NCI-H2107 treated with DMSO at 0.1 percent for 48 hours (cell line): Measurements from ENCODE around the gene CEP192.
"Not testable (repeated sequence)": the region's sequence is repeated elsewhere in the genome, so short reads cannot be mapped to it uniquely, and the experiment has no call there.

Experiments
- DNase-seq: peaks from one replicate; lab custom pipeline; 2025; ENCODE audit not compliant: unreplicated experiment; lab: John Stamatoyannopoulos, UW

Gene CEP192

DNA sequence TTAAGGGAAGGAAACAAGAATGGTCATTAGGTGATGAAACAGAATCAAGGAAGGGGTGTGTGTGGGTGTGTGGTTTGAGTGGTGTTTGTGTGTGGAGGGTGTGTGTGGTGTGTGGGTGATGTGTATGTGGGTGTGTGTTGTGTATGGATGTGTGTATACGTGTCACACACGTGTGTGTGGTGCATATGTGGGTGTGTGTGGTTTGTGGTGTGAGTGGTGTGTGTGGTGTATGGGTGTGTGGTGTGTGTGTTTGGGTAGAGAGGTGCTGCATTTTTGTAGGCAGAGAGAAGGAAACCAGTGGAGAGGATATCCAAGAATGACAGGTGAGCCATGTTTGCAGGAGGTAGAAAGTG, 1.1 kb upstream of the CEP192 start:
- no peak for DNase-seq

DNA sequence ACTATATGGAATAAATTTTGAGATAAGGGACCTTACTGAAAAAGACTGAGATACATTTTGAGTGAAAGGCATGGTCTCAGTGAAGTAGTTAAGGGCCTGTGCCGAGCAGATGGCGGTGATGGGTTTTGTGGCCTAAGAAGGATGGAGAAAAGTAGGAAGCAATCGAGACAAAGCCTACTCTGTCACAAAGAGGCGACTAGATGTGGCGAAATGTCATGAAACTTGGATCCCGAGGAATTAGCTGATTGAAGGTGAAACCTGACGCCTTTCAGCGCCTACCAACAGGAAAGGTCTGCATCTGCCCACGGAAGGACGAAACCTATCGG, 558 bp upstream of the CEP192 start:
- DNase-seq = no peak

DNA sequence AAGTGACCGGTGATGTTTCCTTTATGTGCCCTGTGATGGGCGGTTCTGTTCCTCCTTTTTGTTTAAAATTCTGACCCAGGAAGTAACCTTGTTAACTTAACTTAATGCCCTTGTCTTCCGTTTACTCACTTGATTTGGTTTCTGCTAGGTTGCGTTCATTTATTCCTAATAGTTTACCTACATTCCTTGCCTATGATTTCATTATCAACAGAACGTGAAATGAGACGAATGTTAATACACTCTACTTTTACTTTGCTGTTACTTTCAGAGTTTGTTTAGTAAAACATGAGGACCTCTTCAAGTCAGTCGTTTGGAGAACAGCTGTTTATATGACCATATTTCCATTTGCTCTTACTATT, 638 bp downstream of the CEP192 start:
- no peak for DNase-seq

DNA sequence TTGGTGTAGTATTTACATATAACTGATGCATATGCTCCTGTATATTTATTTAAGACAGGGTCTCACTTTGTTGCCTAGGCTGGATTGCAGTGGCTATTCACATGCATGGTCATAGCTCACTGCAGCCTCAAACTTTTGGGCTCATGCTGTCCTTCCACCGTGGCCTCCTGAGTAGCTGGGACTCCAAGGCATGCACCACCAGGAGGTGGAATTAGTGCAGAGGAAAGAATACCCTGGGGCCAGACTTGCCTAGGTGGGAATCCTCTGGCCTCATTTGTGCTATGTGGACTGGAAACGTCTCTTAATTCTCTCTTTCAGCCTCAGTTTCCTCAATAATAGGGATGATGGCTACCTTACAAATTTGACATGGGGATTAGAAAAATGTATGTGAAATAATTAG, 2.3 kb downstream of the CEP192 start:
- no peak for DNase-seq

DNA sequence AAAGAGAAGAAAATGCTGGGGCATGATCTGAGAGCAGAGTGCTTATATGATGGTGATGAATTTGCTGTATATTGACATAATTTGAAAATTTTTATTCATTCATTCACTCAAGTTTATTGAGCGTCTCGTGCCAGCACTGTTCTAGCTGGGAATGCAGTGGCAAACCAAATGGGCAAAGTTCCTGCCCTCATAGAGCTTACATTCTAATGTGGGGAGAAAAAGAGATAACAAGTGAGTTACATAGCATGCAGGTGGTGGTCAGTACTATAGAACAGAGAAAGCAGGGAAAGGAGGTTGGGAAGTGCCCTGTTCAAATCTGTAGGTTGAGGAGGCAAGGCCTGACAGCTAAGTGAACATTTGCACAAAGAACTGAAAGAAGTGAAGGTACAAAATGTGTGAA, 4.3 kb downstream of the CEP192 start:
- DNase-seq = no peak

DNA sequence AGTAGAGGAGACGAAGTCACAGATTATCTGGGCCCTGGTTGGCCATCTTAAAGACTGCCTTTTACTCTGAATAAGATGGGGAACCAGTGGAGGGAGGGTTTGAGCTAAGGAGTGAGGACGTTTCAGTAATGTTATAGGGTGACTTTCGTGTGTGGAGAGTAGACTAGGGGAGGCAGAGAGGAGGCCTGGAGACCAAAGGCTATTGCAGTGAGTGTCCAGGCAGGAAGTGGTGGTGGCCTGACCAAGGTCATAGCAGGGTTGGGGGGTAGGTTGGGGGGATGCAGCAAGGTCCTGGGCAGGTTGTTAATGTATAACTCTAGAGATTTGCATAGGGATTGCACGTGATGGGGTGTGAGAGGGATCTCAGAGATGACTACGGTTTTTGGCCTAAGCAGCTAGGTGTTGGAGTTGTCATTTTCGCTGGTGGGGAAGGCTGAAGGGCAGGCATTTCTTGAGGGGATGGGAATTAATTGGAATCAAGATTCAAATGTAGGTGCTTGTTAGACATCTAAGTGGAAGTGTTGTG, 4.9 kb downstream of the CEP192 start:
- no peak for DNase-seq

DNA sequence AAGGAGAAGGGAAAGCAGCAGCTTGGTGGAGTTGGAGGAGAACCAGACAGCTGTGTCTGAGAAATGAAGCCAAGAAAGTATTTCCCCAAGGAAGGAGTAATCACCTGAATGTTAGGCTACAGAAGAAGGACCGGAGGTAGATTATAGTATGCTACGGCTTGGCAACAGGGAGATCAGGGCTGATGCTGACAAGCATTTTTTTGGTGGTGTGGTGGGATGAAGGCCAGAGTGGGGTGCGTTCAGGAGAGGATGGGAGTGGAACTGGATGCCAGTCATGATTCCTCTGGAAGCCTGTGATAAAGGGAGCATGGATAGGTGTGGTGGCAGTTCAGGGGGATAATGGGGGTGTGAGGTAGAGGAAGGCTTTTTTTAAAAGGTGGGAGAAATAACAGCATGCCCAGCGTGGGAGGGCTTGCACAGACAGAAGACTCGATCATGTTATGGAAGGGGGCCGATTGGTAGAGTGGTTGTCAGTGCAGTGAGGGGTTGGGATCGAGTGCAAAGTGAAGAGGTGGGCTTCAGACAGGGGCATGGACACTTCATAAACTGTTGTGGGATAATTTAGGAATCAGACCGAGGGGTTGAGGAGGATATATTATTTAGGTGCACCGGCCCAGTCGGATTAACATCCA, 5.6 kb downstream of the CEP192 start:
- DNase-seq = no peak

DNA sequence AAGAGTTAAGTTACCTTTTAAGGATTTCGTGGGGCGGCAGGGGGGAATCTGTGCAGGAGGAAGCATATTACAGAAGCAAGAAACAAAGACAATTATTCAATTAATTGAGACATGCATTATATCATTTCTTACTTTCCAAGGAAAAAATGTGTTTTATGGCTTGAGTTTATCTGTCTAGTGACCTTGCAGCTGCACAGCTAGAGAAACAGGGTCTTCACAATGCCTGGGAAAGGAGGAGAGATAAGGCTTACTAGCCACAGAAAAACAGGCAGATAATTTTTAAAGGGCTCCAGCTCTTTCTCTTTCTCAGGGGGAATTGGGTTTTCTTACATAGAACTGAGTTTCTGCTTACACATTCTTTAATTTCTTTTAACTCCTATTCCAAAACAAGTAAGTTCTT, 6.2 kb downstream of the CEP192 start:
- DNase-seq = not testable (repeated sequence)

DNA sequence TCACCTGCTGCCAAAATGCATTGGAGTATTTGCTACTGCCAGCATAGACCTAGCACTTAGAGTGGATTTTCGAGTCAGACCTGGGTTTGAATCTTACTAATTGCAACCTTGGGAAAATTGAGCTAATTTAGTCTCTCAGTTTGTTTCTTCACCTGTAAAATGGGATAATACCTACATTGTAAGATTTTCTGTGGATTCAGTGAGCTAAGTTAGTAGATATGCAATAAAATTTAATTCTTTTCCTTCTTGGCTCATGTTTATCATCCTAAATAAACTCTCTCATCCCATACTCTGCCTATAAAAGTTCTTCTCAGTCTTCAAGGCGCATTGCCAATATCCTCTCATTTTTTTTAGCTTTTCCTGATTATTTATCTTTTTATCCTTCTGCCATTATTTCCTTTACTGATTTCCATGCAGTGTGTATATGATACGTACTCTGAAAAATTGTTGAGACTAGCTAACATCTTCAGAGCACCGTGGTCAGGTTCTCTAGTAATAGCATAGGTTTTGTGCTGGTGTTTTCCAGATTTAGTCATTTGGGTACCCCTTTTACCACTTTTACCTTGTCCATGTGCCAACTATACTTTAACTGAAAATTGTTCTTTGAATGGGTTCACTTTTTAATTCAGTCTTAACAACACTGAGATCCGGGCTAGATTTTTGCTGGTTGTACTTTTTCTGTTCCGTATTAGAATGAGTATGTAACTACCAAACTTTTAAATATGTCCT, 7.3 kb downstream of the CEP192 start:
- DNase-seq = no peak

DNA sequence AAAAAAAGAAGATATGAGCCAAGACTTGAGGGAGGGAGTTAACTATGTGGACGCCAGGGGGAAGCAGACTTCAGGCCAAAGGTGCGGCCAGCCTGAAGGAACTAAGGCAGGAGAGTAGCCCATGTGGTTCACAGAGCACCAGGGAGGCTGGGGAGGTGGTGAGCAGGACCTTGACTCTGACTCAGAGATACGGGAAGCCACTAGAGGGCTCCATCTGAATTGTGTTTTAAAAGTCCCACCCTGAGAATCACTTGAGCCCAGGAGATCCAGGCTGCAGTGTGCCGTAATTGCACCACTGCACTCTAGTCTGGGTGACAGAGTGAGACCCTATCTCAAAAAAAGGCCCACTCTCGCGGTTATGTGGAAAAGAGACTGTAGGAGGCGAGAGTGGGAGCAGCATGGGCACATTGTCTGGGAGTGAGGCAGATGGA, 12.3 kb downstream of the CEP192 start:
- no peak for DNase-seq

DNA sequence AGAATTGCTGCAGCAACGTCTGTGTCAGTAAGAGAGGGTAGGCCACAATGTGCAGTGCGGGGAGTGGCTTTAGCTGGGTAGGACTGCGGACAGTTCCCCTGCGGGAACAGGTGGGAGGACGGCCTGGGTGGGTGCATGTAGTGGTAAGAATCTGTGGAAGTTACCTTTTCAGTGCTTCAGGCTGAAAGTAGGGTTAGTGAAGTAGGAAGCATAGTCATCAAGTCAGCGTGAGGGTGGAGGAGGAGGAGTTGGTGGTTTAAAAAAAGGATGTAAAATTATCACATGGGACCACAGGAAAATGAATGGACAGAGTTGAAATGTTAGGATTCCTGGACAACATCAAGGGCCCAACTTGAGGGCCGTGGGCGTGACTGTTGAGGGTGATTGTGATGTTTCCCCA, 13.2 kb downstream of the CEP192 start:
- no peak for DNase-seq

DNA sequence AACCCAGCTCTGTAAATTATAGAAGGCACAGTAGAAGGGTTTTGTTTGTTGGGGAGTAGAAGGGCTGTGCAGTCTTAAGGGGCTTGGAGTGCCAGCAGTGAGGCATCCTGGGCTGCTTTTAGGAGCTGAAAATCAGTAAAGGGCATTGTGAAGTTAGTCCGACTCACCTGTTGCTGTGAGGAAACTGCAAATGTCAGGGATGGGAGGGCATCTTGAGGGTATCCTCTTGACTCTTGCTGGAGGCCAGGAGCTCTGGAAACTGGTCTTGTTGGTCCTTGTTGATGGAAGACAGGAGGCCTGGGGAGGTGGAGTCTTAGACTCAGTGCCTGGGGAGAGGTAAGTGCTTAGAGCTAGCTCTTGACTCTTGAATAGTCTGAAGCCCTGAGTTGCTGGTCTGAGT, 14.1 kb downstream of the CEP192 start:
- DNase-seq = no peak

DNA sequence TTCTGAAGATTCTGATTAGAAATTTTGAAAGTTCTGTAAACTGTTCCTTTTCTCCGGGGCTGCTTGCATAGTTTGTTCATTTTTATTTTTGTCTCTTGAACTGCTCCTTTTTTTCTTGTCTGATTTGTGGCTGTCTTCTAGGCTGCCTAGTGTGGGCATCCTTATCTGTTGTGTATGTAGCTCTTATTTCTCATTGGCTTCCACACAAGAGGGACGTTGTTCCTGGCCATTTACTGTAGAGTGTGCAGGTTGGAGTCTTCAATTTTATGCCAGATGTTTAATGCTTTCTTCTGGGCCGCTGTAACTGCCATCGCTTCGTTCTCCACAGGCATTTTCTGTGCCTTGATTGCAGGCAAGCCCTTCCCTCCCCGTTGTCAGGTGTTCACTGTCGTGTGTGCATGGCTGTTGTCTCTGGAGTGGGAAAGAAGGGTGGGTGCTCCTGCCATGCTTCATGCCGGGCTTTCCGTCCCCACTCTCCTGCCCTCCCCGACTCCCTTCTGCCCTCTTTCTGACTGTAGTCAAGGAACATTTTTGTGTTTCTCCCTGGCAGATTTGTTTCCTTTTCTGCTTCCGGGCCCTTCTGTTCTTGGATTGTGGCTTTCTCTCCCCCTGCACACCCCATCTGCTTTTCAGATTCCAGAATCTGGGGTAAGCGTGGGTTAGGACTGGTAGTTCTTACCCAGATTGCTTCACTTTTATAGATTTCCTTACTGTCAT, 15.5 kb downstream of the CEP192 start:
- no peak for DNase-seq

DNA sequence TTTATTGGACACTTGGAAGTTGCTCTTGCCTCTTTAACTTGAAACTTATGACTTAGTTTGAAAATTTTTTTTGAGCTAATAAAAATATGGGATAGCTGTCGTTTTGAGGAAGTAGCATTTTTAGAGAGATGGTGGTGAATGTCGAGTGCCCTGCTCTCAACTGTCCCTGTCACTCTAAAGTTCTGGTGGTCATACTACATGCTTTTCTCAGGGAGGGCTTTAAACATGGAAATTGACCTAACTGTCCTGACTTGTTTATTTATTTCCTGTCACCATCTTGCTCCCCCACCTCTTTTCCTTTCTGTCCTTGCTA, 16.0 kb downstream of the CEP192 start:
- no peak for DNase-seq

DNA sequence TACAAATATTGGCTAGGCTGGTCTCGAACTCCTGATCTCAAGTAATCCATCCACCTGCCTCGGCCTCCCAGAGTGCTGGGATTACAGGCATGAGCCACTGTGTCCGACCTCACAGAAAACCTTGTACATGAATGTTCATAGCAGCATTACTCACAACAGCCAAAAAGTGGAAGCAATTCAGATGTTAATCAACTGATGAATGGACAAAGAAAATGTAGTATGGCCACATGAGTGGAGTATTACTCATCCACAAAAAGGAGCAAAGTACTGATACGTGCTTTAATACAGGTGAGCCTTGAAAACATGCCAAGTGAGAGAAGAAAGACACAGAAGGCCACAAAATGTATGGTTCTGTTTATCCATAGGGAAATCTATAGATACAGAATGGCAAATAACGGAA, 20.6 kb downstream of the CEP192 start:
- no peak for DNase-seq

DNA sequence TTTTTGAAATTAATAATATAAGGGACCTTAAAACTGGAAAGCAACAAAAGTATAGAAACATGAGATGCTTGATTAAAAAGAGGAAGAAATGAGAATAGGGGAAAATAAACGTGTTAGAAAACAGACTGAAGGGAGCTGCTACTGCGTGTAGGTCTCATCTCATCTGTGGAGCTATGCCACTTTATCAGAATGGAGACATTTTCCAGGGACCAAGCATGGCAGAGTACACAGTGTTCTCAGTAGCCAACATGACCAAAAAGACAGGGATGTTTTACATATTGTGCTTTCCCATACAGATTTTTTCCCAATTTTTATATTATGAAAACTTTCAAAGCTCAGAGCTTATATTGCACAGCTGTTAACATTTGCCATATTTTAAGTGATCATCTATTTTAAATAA, 23.1 kb downstream of the CEP192 start:
- DNase-seq = no peak

DNA sequence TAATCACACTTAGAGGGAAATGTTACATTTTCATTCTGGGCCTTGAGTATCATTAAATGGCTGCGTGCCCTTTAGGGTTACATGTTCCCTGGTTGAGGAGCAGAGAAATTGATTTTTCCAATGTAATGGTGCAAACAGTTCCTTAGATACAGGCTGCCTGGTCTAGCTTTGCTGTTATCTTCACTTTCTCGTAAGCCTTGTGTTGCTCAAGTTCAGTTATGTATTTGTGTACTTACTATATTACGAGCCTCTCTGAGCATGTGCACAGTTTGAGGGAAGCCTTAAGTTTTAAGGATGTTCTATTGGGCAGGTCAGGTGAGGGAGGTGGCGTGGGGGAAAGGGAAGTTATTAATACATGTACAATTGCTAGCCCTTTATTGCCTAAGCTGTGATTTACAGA, 23.7 kb downstream of the CEP192 start:
- no peak for DNase-seq

DNA sequence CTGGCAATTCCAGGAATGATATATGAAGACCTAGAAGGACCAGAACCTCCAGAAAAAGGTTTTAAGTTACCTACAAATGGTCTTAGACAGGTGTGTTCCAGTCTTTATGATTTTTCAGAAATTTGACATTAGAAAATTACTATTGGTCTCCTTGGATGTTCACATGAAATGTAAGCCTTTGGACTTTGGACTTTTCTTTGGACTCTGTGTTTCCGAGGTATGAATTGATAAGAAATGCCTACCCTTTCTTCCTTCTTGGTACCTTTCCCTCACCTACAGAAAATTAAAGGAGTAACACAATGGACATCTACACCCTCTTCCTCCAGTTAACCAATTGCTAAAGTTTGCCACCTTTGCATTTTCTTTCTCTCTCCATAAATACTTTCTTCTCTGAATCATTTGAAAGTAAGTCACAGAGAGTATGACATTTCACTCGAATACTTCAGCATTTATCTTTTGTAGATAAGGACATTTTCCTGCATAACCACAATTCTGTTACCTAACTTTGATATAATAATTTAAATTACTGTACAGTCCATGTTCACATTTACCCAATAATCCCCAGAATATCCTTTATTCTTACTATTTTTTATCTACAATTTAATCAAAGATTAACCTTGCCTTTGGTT, 26.2 kb downstream of the CEP192 start:
- DNase-seq = no peak

DNA sequence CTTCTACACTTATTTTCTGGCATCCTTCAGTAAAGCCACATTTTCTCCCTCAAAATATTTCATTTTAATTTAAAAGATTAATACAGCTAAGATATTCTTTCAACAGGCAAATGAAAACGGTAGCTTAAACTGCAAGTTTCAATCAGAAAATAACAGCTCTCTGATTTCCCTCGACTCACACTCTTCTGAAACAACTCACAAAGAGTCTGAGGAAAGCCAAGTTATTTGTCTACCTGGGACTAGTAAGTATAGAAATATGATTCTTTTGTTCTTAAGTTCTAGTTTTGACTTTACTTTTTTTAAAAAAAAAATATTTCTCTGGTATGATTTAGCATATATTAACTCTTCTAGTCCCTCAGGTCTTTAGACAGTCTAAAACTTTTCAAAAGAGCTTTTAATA, 27.2 kb downstream of the CEP192 start:
- DNase-seq = no peak

DNA sequence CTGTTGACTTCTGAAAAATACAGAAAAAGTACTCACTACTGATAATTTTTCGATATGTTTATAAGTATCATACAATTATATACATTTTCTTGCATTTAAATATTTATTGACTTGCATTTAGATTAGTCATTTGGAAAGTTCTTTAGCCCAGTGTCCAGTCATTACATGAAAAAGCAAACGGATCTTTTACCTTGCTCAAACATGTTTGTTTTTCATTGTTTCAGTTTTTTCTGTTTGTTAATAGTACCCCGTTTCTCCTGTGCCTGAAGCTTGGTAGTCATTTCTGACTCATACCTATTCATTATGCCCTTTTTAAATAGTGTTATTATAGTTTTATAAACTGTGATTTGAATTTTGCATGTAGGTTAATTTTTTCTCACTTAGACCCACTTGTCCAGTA, 28.1 kb downstream of the CEP192 start:
- no peak for DNase-seq

DNA sequence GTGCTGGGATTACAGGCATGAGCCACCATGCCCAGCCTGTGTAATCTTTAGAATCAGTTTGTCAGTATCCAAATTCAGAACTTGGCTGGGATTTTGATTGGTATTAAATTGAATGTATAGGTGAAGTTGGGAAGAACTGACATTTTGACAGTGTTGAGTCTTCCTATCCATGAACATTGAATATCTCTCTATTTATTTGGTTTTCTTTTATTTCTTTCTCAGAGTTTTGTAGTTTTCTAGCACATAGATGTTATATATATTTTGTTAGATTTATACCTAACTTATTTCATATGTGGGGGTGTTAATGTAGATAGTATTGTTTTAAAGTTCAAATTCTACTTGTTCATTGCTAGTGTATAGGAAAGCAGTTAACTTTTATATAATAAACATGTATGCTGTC, 31.5 kb downstream of the CEP192 start:
- no peak for DNase-seq

DNA sequence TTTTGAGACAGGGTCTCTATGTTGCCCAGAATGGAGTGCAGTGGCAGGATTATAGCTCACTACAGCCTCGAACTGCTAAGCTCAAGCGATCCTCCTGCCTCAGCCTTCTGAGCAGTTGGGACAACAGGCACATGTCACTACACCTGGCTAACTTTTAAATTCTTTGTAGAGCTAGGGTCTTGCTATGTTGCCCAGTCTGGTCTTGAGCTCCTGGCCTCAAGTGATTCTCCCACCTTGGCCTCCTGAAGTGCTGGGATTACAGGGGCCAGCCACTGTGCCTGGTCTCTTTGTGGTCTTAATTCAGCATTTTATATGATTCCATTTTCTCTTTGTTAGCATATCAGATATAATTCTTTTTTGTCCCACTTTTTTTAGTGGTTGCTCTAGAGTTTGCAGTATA, 34.1 kb downstream of the CEP192 start:
- DNase-seq = no peak
